WTC11 (cell line): ENCODE data around the gene WDR54.

Experiments
- CREB1 ChIP-seq: sonication (generic); formaldehyde crosslinking; IDR thresholded peaks from 2 replicates; pipeline ENCODE4 v1.8.0; 2023; ENCODE audit warnings: mild to moderate bottlenecking, missing genetic modification reagents
- CREM ChIP-seq: sonication (generic); formaldehyde crosslinking; IDR thresholded peaks from 2 replicates; pipeline ENCODE4 v1.8.1; 2022; ENCODE audit warnings: mild to moderate bottlenecking, missing genetic modification reagents, moderate library complexity
- GRHL2 ChIP-seq: fragments of 250-450 bp; sonication (Bioruptor Pico); IDR thresholded peaks from 2 replicates; pipeline ENCODE4 v1.8.0; 2022; ENCODE audit warnings: mild to moderate bottlenecking, moderate library complexity; ENCODE audit not compliant: insufficient replicate concordance, severe bottlenecking
- IRF2 ChIP-seq: sonication (generic); formaldehyde crosslinking; IDR thresholded peaks from 2 replicates; pipeline ENCODE4 v1.8.0; 2022; ENCODE audit warnings: low read depth, missing genetic modification reagents, borderline replicate concordance
- TF ChIP-seq, protein P1 (sequence below): fragments of 200-600 bp; IDR thresholded peaks from 2 replicates; pipeline ENCODE4 v1.8.0; 2022; ENCODE audit warnings: antibody characterized with exemption
- TF ChIP-seq, protein P2 (sequence below): sonication (generic); formaldehyde crosslinking; IDR thresholded peaks from 2 replicates; pipeline ENCODE4 v1.8.1; 2023; ENCODE audit warnings: mild to moderate bottlenecking, missing genetic modification reagents
- TF ChIP-seq, protein P3 (sequence below): sonication (generic); formaldehyde crosslinking; IDR thresholded peaks from 2 replicates; pipeline ENCODE4 v1.8.0; 2022; ENCODE audit warnings: mild to moderate bottlenecking, missing genetic modification reagents

GRCh38 chr2:74417197-74417596, 4.3 kb upstream of the WDR54 start:
- TF ChIP-seq, protein P1, sequence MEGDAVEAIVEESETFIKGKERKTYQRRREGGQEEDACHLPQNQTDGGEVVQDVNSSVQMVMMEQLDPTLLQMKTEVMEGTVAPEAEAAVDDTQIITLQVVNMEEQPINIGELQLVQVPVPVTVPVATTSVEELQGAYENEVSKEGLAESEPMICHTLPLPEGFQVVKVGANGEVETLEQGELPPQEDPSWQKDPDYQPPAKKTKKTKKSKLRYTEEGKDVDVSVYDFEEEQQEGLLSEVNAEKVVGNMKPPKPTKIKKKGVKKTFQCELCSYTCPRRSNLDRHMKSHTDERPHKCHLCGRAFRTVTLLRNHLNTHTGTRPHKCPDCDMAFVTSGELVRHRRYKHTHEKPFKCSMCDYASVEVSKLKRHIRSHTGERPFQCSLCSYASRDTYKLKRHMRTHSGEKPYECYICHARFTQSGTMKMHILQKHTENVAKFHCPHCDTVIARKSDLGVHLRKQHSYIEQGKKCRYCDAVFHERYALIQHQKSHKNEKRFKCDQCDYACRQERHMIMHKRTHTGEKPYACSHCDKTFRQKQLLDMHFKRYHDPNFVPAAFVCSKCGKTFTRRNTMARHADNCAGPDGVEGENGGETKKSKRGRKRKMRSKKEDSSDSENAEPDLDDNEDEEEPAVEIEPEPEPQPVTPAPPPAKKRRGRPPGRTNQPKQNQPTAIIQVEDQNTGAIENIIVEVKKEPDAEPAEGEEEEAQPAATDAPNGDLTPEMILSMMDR = no peak
- no peak for TF ChIP-seq GRHL2 (CRISPR knock-in tag)
- no peak for TF ChIP-seq IRF2 (CRISPR knock-in tag)
- TF ChIP-seq CREB1 (CRISPR knock-in tag) = no peak
- TF ChIP-seq, protein P2, sequence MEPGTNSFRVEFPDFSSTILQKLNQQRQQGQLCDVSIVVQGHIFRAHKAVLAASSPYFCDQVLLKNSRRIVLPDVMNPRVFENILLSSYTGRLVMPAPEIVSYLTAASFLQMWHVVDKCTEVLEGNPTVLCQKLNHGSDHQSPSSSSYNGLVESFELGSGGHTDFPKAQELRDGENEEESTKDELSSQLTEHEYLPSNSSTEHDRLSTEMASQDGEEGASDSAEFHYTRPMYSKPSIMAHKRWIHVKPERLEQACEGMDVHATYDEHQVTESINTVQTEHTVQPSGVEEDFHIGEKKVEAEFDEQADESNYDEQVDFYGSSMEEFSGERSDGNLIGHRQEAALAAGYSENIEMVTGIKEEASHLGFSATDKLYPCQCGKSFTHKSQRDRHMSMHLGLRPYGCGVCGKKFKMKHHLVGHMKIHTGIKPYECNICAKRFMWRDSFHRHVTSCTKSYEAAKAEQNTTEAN (CRISPR knock-in tag) = no peak
- TF ChIP-seq CREM = no peak
- TF ChIP-seq, protein P3, sequence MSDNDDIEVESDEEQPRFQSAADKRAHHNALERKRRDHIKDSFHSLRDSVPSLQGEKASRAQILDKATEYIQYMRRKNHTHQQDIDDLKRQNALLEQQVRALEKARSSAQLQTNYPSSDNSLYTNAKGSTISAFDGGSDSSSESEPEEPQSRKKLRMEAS = no peak
